GM23338 (cell line): ENCODE measurements around the gene PIGU. TPM values are rescaled to one million over a fixed set of nuclear protein-coding genes. Genes with fewer than 3 reads are reported as not detected.
"Not testable (repeated sequence)": the region's sequence is repeated elsewhere in the genome, so short reads cannot be mapped to it uniquely, and the experiment has no call there.

Source experiments
- ATAC-seq: fragments of 200-7000 bp; cut with Tn5 transposase; 3 replicates; pipeline ENCODE4 v1.9.1; 2020
- DNase-seq: peaks from one replicate; pipeline ENCODE4 v3.0.0-alpha.2; 2015; ENCODE audit warnings: low spot score
- H2AFZ ChIP-seq: fragments of 200-600 bp; sonication (generic); 2 replicates; pipeline ENCODE4 v1.8.0; 2016; ENCODE audit warnings: antibody characterized with exemption, mild to moderate bottlenecking, moderate library complexity
- H3F3A ChIP-seq: fragments of 200-600 bp; sonication (generic); replicated peaks from 2 replicates; pipeline ENCODE4 v1.8.0; 2017; ENCODE audit warnings: antibody characterized with exemption, mixed run types, low read depth
- H3K27ac ChIP-seq: fragments of 200-600 bp; sonication (generic); 2 replicates; pipeline ENCODE4 v1.6.1; 2016; ENCODE audit warnings: low read depth
- H3K27me3 ChIP-seq: fragments of 200-600 bp; sonication (generic); 2 replicates; pipeline ENCODE4 v1.8.0; 2016; ENCODE audit warnings: mild to moderate bottlenecking, mixed run types, moderate library complexity; ENCODE audit not compliant: insufficient read depth
- H3K36me3 ChIP-seq: fragments of 200-600 bp; sonication (generic); 2 replicates; pipeline ENCODE4 v1.8.0; 2016; ENCODE audit warnings: mild to moderate bottlenecking; ENCODE audit not compliant: insufficient read depth
- H3K4me1 ChIP-seq: fragments of 200-600 bp; sonication (generic); 2 replicates; pipeline ENCODE4 v1.8.0; 2016; ENCODE audit warnings: mild to moderate bottlenecking, moderate library complexity; ENCODE audit not compliant: insufficient read depth
- H3K4me2 ChIP-seq: fragments of 200-600 bp; sonication (generic); 2 replicates; pipeline ENCODE4 v1.7.1; 2017; ENCODE audit warnings: mixed run types
- H3K4me3 ChIP-seq: fragments of 200-600 bp; sonication (generic); 2 replicates; pipeline ENCODE4 v1.6.1; 2016; ENCODE audit warnings: mixed run types
- H3K79me2 ChIP-seq: fragments of 200-600 bp; sonication (generic); replicated peaks from 2 replicates; pipeline ENCODE4 v1.8.0; 2017; ENCODE audit warnings: mild to moderate bottlenecking; ENCODE audit not compliant: insufficient read depth
- H3K9me2 ChIP-seq: fragments of 200-600 bp; sonication (generic); 2 replicates; pipeline ENCODE4 v1.8.0; 2017; ENCODE audit not compliant: insufficient read depth
- H4K20me1 ChIP-seq: fragments of 200-600 bp; sonication (generic); replicated peaks from 2 replicates; pipeline ENCODE4 v1.8.0; 2017; ENCODE audit warnings: mild to moderate bottlenecking; ENCODE audit not compliant: insufficient read depth
- H3K27ac Mint-ChIP-seq: 2 replicates; pipeline ENCODE4 v1.8.0; 2020; ENCODE audit warnings: inconsistent platforms, mild to moderate bottlenecking, moderate library complexity, mixed read lengths
- H3K27me3 Mint-ChIP-seq: 3 replicates; pipeline ENCODE4 v1.8.0; 2022; ENCODE audit warnings: low read depth, mild to moderate bottlenecking, moderate library complexity, mixed read lengths, inconsistent platforms; ENCODE audit not compliant: insufficient read depth, poor library complexity
- H3K36me3 Mint-ChIP-seq: 3 replicates; pipeline ENCODE4 v1.8.0; 2021; ENCODE audit warnings: low read depth, mild to moderate bottlenecking, inconsistent platforms, moderate library complexity, mixed read lengths
- H3K4me1 Mint-ChIP-seq: 3 replicates; pipeline ENCODE4 v1.8.0; 2020; ENCODE audit warnings: mild to moderate bottlenecking, inconsistent platforms, mixed read lengths
- H3K4me3 Mint-ChIP-seq: 3 replicates; pipeline ENCODE4 v1.8.0; 2021; ENCODE audit warnings: moderate library complexity, mild to moderate bottlenecking, inconsistent platforms, mixed read lengths
- H3K9me3 Mint-ChIP-seq: 3 replicates; pipeline ENCODE4 v1.8.0; 2020; ENCODE audit warnings: moderate library complexity, mild to moderate bottlenecking, inconsistent platforms, mixed read lengths
- EZH2phosphoT487 ChIP-seq: fragments of 200-600 bp; sonication (generic); IDR thresholded peaks from one replicate; pipeline ENCODE4 v1.8.1; 2018; ENCODE audit warnings: antibody characterized with exemption; ENCODE audit not compliant: unreplicated experiment
- NANOG ChIP-seq: IDR thresholded peaks from 2 replicates; pipeline ENCODE4 v1.6.1; 2016; ENCODE audit warnings: antibody characterized with exemption, borderline replicate concordance
- POLR2AphosphoS5 ChIP-seq: IDR thresholded peaks from 2 replicates; pipeline ENCODE4 v1.6.1; 2016; ENCODE audit warnings: antibody characterized with exemption, low read depth
- ZNF114 ChIP-seq: fragments of 250-450 bp; sonication (Bioruptor Pico); IDR thresholded peaks from 2 replicates; pipeline ENCODE4 v1.5.0; 2020; ENCODE audit warnings: mild to moderate bottlenecking, moderate library complexity
- polyA plus RNA-seq: library from polyadenylated mRNA; unstranded; fragments of >200 nt; fragmentation: Nextera tagmentation; extraction: Ambion mirVana; gene quantifications from 2 replicates; pipeline ENCODE4 v1.2.1, GENCODE V29; 2016
- total RNA-seq: library from RNA; depleted of rRNA; stranded (reverse); fragments of >200 nt; shearing (Covaris generic); gene quantifications from 2 replicates; pipeline ENCODE4 v1.2.3, GENCODE V29; 2014
- TF ChIP-seq, protein P1 (sequence below): IDR thresholded peaks from one replicate; pipeline ENCODE4 v1.6.1; 2018; ENCODE audit warnings: antibody characterized with exemption; ENCODE audit not compliant: unreplicated experiment
- TF ChIP-seq, protein P2 (sequence below), 2 experiments: fragments of 200-600 bp in 1 of 2; sonication (generic) in 1 of 2; conservative IDR thresholded peaks; 2 replicates each; pipeline versions ENCODE4 v1.5.1 to v1.6.1; 2016 to 2017; ENCODE audit warnings: antibody characterized with exemption in 2 of 2, low read depth in 2 of 2, mild to moderate bottlenecking in 2 of 2, moderate library complexity in 1 of 2

PIGU gene
- total and polyA plus RNA-seq, 2 experiments from 2014 or later: 24.3 to 28.9 TPM

DNA sequence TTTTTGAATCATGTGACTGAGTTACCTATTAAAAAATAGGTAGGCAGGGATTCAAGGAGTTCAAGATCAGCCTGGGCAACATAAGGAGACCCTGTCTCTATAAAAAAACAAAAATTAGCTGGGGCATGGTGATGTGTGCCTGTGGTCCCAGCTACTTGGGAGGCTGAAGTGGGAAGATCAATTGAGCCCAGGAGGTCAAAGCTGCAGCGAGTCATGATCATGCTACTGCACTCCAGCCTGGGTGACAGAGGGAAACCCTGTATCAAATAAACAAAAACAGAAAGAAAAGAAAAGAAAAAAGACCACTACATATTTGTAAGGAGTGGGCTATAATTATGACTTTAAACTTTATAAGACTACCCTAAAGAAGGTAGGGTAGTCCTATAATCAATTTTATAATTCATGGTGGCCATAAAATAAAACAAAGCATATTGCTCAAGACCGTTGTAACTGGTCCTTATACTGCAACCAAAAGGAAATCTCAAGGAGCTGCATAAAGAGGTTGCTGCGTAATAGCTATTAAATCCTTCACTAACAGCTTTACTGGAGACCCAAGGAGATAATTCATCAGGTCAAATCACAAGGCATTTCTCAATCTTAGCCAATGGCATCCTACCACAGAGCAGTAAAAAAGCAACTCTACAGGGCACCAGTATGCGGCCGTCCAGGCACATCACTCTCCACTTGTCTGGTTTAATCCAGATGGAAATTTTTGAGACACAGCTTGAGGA is 13.5 kb downstream of the PIGU start (continued):
- TF ChIP-seq, protein P1, sequence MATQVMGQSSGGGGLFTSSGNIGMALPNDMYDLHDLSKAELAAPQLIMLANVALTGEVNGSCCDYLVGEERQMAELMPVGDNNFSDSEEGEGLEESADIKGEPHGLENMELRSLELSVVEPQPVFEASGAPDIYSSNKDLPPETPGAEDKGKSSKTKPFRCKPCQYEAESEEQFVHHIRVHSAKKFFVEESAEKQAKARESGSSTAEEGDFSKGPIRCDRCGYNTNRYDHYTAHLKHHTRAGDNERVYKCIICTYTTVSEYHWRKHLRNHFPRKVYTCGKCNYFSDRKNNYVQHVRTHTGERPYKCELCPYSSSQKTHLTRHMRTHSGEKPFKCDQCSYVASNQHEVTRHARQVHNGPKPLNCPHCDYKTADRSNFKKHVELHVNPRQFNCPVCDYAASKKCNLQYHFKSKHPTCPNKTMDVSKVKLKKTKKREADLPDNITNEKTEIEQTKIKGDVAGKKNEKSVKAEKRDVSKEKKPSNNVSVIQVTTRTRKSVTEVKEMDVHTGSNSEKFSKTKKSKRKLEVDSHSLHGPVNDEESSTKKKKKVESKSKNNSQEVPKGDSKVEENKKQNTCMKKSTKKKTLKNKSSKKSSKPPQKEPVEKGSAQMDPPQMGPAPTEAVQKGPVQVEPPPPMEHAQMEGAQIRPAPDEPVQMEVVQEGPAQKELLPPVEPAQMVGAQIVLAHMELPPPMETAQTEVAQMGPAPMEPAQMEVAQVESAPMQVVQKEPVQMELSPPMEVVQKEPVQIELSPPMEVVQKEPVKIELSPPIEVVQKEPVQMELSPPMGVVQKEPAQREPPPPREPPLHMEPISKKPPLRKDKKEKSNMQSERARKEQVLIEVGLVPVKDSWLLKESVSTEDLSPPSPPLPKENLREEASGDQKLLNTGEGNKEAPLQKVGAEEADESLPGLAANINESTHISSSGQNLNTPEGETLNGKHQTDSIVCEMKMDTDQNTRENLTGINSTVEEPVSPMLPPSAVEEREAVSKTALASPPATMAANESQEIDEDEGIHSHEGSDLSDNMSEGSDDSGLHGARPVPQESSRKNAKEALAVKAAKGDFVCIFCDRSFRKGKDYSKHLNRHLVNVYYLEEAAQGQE: no peak
- TF ChIP-seq NANOG: no peak
- no peak for TF ChIP-seq ZNF114 (CRISPR knock-in tag)
- TF ChIP-seq POLR2AphosphoS5: no peak
- TF ChIP-seq, protein P2, sequence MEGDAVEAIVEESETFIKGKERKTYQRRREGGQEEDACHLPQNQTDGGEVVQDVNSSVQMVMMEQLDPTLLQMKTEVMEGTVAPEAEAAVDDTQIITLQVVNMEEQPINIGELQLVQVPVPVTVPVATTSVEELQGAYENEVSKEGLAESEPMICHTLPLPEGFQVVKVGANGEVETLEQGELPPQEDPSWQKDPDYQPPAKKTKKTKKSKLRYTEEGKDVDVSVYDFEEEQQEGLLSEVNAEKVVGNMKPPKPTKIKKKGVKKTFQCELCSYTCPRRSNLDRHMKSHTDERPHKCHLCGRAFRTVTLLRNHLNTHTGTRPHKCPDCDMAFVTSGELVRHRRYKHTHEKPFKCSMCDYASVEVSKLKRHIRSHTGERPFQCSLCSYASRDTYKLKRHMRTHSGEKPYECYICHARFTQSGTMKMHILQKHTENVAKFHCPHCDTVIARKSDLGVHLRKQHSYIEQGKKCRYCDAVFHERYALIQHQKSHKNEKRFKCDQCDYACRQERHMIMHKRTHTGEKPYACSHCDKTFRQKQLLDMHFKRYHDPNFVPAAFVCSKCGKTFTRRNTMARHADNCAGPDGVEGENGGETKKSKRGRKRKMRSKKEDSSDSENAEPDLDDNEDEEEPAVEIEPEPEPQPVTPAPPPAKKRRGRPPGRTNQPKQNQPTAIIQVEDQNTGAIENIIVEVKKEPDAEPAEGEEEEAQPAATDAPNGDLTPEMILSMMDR (conservative IDR thresholded peaks at IDR 0.05; ENCODE audit: low read depth in 2 of 2): no peak
- TF ChIP-seq EZH2phosphoT487: no peak

DNA sequence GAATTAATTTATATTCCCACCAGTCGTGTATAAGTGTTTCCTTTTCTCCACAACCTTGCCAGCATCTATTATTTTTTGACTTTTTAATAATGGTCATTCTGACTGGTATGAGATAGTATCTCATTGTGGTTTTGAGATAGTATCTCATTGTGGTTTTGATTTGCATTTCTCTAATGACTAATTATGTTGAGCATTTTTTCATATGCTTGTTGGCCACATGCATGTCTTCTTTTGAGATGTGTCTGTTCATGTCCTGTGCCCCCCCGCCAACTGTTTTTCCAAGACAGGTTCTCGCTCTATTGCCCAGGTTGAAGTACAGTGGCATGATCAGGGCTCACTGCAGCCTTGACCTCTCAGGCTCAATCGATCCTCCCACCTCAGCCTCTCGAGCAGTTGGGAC is 15.1 kb downstream of the PIGU start:
- not testable (repeated sequence) for H3K4me3 ChIP-seq, H3K4me2 ChIP-seq, H3K9me2 ChIP-seq, H2AFZ ChIP-seq, H3K4me3 Mint-ChIP-seq, ATAC-seq, H3F3A ChIP-seq, H4K20me1 ChIP-seq, H3K4me1 Mint-ChIP-seq, H3K27ac Mint-ChIP-seq, H3K27ac ChIP-seq, H3K4me1 ChIP-seq, DNase-seq, H3K36me3 ChIP-seq, H3K27me3 Mint-ChIP-seq, H3K27me3 ChIP-seq, H3K9me3 Mint-ChIP-seq
- peaks cover 14% of the 10 kb centered on the region for H3K79me2 ChIP-seq
- H3K36me3 Mint-ChIP-seq: peaks cover 14% of the 10 kb centered on the region

DNA sequence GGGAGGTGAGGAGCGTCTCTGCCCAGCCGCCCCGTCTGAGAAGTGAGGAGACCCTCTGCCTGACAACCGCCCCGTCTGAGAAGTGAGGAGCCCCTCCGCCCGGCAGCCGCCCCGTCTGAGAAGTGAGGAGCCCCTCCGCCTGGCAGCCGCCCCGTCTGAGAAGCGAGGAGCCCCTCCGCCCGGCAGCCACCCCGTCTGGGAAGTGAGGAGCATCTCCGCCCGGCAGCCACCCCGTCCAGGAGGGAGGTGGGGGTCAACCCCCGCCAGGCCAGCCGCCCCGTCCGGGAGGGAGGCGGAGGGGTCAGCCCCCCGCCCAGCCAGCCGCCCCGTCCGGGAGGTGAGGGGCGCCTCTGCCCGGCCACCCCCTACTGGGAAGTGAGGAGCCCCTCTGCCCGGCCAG is 18.2 kb downstream of the PIGU start:
- not testable (repeated sequence) for H3K4me1 Mint-ChIP-seq
- peaks cover 19% of the 10 kb centered on the region for H3K36me3 Mint-ChIP-seq

More for the DNA sequence above, 18.2 kb downstream of the PIGU start:
- not testable (repeated sequence) for H3F3A ChIP-seq, H3K4me3 Mint-ChIP-seq, H3K27ac Mint-ChIP-seq, ATAC-seq, H2AFZ ChIP-seq, H3K79me2 ChIP-seq, H3K4me2 ChIP-seq, H3K36me3 ChIP-seq, H3K4me1 ChIP-seq, H3K9me3 Mint-ChIP-seq, H3K9me2 ChIP-seq, H3K27me3 ChIP-seq, H3K27ac ChIP-seq, H4K20me1 ChIP-seq, H3K4me3 ChIP-seq, DNase-seq, H3K27me3 Mint-ChIP-seq
